NCI-H526 treated with DMSO at 0.1 percent for 48 hours (cell line): ENCODE results near the gene CELF2.

Experiments
- DNase-seq: peaks from one replicate; lab custom pipeline; 2025; lab: John Stamatoyannopoulos, UW

The CELF2 gene

GRCh38 chr10:11058965-11059364, 41.3 kb downstream of the CELF2 start:
- DNase-seq: no peak

DNA sequence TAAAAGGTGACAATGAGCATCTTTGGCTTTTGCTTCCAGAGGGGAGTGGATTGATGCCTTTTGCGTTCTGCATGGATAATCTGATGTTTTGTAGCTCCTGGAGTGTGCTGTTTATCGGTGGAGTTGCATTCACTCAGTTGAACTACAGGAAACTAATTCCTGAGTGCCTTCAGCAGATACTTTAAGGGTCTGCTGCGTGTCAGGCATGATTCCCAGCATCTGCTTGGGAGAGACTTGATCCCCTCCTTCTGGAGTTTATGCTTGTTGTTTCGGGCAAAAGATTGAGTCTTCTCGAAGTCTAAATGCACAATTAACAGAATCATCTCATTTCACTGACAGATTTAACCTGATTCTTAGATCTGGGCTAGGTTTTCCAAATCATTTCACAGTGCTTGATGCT, 46.2 kb downstream of the CELF2 start:
- DNase-seq: no peak

GRCh38 chr10:11064832-11065231, 47.2 kb downstream of the CELF2 start:
- no peak for DNase-seq

DNA sequence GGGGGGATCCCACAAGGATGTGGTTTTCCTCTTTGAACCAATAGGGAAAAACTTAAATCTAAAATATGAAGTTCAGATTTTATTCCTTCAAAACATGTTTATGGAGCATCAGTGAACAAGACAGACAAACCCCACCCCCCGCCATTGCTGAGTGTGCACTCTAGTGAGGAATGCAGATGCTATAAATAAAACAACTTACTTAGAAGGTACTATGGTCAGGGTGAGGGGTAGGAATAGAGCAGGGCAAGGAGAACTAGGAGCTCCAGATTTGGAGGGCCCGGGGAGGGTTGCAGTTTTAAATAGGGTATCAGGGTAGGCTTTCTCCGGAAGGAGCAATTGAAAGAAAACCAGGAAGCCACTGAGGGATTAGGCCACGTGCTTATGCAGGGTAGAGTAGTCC, 47.9 kb downstream of the CELF2 start:
- DNase-seq: no peak

DNA sequence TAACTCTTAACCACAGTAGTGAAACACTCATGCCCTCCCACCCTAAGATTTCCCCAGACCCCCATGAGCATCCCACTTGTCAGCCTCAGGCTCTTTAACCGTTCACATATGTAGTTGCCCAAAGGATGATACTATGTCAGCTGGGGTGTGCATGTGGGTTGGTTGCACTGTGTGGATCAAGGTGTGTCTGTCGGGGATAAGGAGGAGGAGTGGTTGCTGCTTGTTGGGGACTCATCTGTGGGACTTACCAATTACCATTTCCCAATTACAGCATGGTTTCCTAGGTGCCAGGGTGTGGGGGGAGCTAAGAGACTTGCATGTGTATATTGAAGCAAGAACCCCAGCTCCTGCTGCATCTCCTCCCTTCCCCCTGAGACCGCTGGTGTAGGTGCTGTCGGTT, 48.8 kb downstream of the CELF2 start:
- DNase-seq: no peak

GRCh38 chr10:11068861-11069633, 51.4 kb downstream of the CELF2 start:
- DNase-seq: no peak

- no peak for DNase-seq
Observed at GRCh38 chr10:11073410-11073809, 55.7 kb downstream of the CELF2 start.

- no peak for DNase-seq
Observed at GRCh38 chr10:11074536-11075267, 57.0 kb downstream of the CELF2 start.

DNA sequence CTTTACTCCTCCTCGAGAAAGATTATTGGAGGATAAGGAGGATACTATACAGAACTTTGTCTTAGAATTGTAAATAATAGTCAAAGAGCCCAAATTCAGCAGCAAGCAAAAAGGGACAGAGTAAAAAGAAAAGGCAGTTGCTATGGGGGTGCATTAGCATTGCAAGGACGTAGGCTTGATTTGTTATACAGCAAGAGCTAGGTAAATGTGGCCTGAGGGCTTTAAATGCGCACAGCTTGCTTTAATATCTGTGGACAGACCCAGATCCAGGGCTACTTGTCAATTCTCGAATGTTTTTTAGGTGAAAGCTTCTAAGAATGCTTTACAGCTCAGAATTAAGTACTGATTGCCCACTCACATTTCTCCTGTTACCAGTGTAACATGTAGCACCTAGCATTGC, 58.5 kb downstream of the CELF2 start:
- DNase-seq: no peak

GRCh38 chr10:11080564-11080984, 62.9 kb downstream of the CELF2 start:
- no peak for DNase-seq

- no peak for DNase-seq
Observed at GRCh38 chr10:11081408-11081807, 63.7 kb downstream of the CELF2 start.

DNA sequence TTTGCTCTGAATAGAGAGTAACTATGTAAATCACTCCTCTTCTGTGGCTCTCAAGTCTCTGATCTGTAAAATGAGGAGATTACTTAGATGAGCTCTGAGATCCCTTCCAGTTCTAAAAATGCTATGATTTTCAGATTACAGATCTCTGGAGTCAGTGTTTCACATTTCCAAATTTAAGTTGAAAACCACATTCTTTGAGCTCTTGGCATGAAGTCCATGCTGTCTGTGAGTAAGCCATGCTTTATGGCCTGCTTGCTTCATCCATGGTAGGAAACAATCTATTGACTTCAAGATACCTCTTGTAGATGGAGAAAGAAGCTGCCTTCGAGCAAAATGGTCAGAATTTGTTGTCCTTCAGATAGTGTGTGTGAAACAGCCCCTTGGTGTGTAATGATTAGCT, 64.9 kb downstream of the CELF2 start:
- no peak for DNase-seq

GRCh38 chr10:11083051-11083450, 65.4 kb downstream of the CELF2 start:
- DNase-seq: no peak

GRCh38 chr10:11085545-11085944, 67.9 kb downstream of the CELF2 start:
- DNase-seq: no peak

DNA sequence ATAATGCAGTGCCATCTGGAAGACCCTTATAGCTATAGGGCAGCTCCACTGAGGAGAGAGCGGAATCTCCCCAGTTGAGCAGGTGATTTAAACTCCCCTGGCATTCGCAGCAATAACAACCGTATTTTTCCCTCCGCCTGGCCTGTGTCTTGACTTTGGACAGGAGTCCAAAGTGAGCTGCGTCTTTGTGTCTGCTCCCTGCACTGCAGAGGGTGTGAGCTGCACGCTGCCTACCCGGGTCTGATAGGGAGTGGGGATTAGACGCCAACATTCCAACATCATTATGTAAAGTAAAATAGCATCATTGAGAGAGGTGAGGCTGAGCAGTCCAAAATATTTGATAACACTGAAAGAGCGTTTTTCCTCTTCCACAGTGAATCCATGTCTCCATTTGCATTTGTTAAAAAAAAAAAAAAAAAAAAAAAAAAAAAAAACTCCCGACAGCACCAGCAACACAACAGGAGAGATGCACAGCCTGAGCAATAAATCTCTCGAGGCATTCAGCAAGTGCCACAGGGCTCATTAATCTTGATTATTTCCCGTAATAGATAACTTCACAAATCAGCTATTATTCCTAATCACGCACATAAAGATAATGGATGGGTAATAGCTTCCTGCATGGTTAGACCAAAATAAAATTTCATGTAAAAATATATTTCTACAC, 68.6 kb downstream of the CELF2 start:
- DNase-seq: no peak

- no peak for DNase-seq
Observed at GRCh38 chr10:11087372-11087771, 69.7 kb downstream of the CELF2 start.

DNA sequence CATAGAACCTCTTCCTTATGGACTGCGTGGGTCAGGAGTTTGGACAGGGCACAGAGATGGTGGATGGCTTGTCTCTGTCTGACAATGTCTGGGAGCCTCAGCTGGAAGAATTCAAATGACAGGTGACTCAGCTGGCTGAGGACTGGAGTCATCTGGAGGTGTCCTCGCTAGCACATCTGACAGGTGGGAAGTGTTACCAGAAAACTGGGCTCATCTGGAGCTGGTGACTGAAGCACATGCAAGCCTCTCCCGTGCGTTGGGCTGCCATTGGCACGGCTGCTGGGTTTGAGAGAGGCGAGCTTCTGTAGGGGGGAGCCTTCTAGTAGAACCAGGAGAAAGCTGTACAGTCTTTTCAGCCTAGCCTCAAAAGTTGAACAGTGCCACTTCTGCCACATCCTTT, 71.0 kb downstream of the CELF2 start:
- DNase-seq: no peak

DNA sequence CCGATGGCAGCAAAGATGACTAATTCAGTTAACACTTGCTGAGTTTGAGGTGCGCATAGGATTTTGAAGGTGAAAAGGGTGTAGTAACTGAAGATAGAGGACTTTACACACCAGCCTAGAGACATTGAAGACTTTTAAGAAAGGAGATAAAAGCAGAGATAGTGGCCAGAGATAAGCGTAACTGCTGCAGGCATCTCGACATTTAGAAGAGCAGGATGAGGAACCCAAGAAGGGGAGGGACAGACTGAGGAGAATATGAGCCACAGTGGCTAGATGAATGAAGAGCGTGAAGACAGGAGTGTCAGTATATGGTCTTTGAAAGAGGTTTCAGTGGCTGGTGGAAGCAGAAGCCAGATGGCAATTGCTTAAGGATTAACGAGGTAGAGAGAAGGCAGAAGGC, 71.6 kb downstream of the CELF2 start:
- no peak for DNase-seq

DNA sequence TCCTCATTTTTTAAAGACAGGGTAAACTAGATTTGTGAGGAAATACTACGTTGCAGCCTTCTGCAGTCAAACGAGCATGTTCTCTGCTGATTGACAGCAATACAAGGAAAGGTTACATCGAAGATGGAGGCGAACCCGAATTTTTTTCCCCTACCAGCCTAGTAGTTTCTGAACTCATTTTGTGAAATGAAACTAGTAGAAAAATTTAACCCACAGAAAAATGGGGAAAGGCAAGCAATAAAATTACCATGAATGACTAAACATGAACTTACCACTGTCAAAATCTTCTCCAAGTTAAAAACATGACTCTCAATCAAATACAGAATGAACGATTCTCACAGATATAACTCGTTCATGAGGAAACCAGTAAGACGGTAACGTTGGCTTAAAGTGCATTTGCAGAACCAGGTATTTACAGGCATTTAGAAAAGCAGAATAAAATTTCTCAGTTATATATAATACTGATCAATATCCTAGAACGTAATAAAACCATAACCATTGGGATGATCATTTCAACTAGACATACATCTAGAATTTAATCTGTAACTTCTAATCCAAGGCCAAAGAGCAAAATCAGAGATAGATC, 73.9 kb downstream of the CELF2 start:
- DNase-seq: no peak

DNA sequence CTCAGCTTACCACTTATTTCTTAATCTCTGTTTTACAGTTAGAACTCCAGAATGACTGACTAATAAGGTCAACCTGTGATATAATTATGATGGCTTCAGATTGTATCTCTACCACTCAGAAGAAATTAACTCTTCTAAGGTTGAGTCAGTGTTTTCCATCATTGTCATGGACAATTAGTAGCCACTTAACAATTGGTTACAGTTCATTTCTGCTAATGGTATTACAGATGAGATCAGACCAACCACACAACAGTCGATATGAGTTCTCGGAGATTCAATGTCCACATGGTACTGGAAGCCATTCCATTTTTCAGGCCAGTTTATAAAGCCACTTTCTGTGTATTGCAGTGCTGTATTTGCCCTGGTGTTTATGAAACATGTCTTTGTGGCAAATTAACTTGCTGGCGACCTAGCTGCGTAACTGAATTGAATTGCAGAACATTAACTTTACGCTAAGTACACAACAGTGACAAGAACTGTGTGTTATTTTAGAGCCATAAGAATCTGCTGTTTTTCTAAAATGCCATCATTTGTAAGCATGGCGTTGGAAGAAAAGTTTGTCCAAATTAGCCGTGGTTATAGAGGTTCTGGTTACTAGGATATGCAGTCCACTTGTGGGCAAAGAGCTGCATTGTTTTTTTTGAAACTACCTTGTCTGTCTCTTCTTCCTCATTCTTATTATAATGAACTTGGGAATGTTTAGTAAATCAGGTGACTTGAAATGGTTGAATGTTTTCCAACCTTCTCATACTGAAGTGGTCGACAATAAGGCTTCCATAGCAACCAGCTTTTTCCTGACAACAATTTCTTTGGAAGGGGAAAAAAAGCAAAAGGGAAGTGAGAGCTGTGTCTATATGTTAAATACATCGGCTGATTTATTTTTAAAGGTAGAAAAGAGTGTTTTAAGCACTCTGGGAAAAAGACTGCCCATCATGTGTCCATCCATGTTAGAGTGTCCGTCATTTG, 76.4 kb downstream of the CELF2 start:
- no peak for DNase-seq

DNA sequence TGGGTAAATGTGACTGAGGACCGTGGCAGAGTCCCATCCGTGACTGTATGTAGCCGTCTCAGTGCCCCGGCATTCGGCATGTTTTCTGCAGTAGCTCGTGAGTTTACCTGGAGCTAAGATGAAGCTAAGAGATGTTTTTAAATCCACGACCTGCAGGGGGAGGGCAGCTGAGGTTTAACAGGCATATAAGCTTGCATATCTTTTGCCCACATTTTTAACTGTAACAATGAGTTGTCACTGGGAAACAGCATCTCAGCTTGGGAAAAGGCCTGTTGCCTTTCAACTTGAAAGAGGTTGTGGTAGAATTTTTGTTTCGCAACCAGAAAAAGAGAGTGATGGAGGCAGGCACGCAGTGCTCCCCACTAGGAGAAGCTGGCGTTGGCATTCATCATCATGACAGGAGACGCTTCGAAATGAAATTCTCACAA, 77.7 kb downstream of the CELF2 start:
- no peak for DNase-seq
